Activated T-helper 17 cell treated with anti-CD3 and anti-CD28 coated beads, Interleukin-2, amount 50 U/mL, for 72 hours (primary cell): ENCODE measurements around the gene AGFG1. TPM values are rescaled to one million over a fixed set of nuclear protein-coding genes. Genes with fewer than 3 reads are reported as not detected.
"Not testable (repeated sequence)": the region's sequence is repeated elsewhere in the genome, so short reads cannot be mapped to it uniquely, and the experiment has no call there.

Experiments
- ATAC-seq: fragments of 150-1000 bp; cut with Tn5 transposase; replicated peaks from 2 replicates; pipeline ENCODE4 v1.10.0; 2021; ENCODE audit warnings: mild to moderate bottlenecking, moderate library complexity
- H3K27ac Mint-ChIP-seq: one replicate; pipeline ENCODE4 v1.8.0; 2022; ENCODE audit warnings: mixed read lengths
- H3K27me3 Mint-ChIP-seq: one replicate; pipeline ENCODE4 v1.8.0; 2022; ENCODE audit warnings: mixed read lengths
- H3K36me3 Mint-ChIP-seq: one replicate; pipeline ENCODE4 v1.8.0; 2022; ENCODE audit warnings: low read depth, mild to moderate bottlenecking, mixed read lengths
- H3K4me1 Mint-ChIP-seq: one replicate; pipeline ENCODE4 v1.8.0; 2022; ENCODE audit warnings: mixed read lengths
- H3K4me3 Mint-ChIP-seq: one replicate; pipeline ENCODE4 v1.8.0; 2022; ENCODE audit warnings: mild to moderate bottlenecking, mixed read lengths
- H3K9me3 Mint-ChIP-seq: one replicate; pipeline ENCODE4 v1.8.0; 2022; ENCODE audit warnings: mixed read lengths
- total RNA-seq, 2 donors: library from RNA; stranded (reverse); gene quantifications; one replicate each; pipeline ENCODE4 v1.2.3, GENCODE V29; 2022

The AGFG1 gene
- total RNA-seq, 2 donors from 2014 or later, result 68.7 to 79.8 TPM

- Mint-ChIP-seq H3K36me3 (peaks cover 53% of the 10 kb centered on the region), H3K4me1 (peaks cover 19% of the 10 kb centered on the region)
- not testable (repeated sequence) for H3K27ac Mint-ChIP-seq, H3K4me3 Mint-ChIP-seq, H3K9me3 Mint-ChIP-seq, H3K27me3 Mint-ChIP-seq, ATAC-seq
Measured at GRCh38 chr2:227518278-227518865, 46.4 kb downstream of the AGFG1 start.

- not testable (repeated sequence) for H3K9me3 Mint-ChIP-seq, H3K27me3 Mint-ChIP-seq, H3K4me3 Mint-ChIP-seq, H3K4me1 Mint-ChIP-seq, ATAC-seq
- Mint-ChIP-seq H3K36me3 (peaks cover 65% of the 10 kb centered on the region), H3K27ac (peak overlapping the region; percentile 29)
Measured at GRCh38 chr2:227521178-227521577, 49.2 kb downstream of the AGFG1 start.

GRCh38 chr2:227524665-227525064, 52.7 kb downstream of the AGFG1 start:
- Mint-ChIP-seq H3K9me3 (no peaks in the 10 kb centered on the region), H3K27me3 (no peaks in the 10 kb centered on the region), H3K36me3 (peaks cover 96% of the 10 kb centered on the region), H3K4me1 (no peaks in the 10 kb centered on the region), H3K4me3 (no peak overlapping the region), H3K27ac (no peak overlapping the region)
- ATAC-seq, result no peak

- Mint-ChIP-seq H3K27me3 (no peaks in the 10 kb centered on the region), H3K4me3 (no peak overlapping the region), H3K27ac (peak overlapping the region; percentile 20), H3K9me3 (no peaks in the 10 kb centered on the region), H3K36me3 (peaks cover 96% of the 10 kb centered on the region), H3K4me1 (no peaks in the 10 kb centered on the region)
- no peak for ATAC-seq
Measured at GRCh38 chr2:227527351-227527750, 55.4 kb downstream of the AGFG1 start.

DNA sequence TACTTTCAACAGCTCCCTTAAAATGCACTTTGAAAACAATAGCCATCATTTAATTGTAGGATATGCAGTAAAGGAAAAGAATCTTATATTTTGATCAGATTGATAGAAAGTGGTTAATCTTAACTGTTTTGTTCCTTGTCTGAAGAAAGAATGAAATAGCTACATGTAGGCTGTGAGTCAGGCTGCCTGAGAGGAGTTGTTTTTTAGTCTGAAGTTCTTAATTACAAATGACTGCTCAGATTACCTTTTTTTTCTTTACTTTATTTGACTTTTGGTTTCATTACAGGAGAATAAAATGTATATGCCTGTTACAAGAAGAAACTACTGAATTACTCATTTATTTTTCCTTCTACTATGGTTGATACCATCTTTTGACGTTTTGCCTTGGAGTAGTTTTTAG, 56.8 kb downstream of the AGFG1 start:
- Mint-ChIP-seq H3K4me3 (no peak overlapping the region), H3K27ac (peak overlapping the region; percentile 76), H3K27me3 (no peaks in the 10 kb centered on the region), H3K9me3 (no peaks in the 10 kb centered on the region), H3K36me3 (peaks cover 93% of the 10 kb centered on the region), H3K4me1 (no peaks in the 10 kb centered on the region)
- ATAC-seq, result peak; percentile 66

DNA sequence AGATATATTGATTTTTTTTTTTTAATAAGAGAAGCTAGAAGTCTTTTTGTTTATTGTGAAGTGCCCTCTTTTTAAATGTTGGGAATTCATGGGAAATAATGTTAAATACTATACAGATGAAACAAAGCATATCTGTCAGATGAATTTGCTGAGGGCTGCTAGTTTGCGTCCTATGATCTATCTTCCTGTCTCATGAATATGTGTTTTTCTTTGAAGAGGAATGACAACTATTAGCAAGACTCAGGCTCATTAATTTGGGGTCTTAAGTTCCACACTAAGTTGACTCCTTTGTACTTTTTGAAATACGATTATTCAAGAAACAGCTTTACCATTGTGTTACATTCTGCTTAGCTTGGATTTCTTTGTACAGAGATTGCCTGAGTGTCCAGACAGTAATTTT, 57.9 kb downstream of the AGFG1 start:
- Mint-ChIP-seq H3K4me3 (no peak overlapping the region), H3K9me3 (no peaks in the 10 kb centered on the region), H3K27ac (no peak overlapping the region), H3K4me1 (no peaks in the 10 kb centered on the region), H3K27me3 (no peaks in the 10 kb centered on the region), H3K36me3 (peaks cover 93% of the 10 kb centered on the region)
- no peak for ATAC-seq

- ATAC-seq, result no peak
- H3K4me3 Mint-ChIP-seq, result no peak overlapping the region
- no peaks in the 10 kb centered on the region for H3K9me3 Mint-ChIP-seq
- no peaks in the 10 kb centered on the region for H3K27me3 Mint-ChIP-seq
- H3K4me1 Mint-ChIP-seq, result no peaks in the 10 kb centered on the region
- H3K36me3 Mint-ChIP-seq, result peaks cover 96% of the 10 kb centered on the region
- no peak overlapping the region for H3K27ac Mint-ChIP-seq
Measured at GRCh38 chr2:227534714-227535113, 62.8 kb downstream of the AGFG1 start.

- H3K9me3 Mint-ChIP-seq, result no peaks in the 10 kb centered on the region
- no peak overlapping the region for H3K27ac Mint-ChIP-seq
- H3K4me3 Mint-ChIP-seq, result no peak overlapping the region
- ATAC-seq, result no peak
- H3K36me3 Mint-ChIP-seq, result peaks cover 96% of the 10 kb centered on the region
- no peaks in the 10 kb centered on the region for H3K27me3 Mint-ChIP-seq
- H3K4me1 Mint-ChIP-seq, result no peaks in the 10 kb centered on the region
Measured at GRCh38 chr2:227536445-227536844, 64.5 kb downstream of the AGFG1 start.

- ATAC-seq, result no peak
- Mint-ChIP-seq H3K4me3 (no peak overlapping the region), H3K36me3 (peaks cover 99% of the 10 kb centered on the region), H3K4me1 (peaks cover 4% of the 10 kb centered on the region), H3K27ac (no peak overlapping the region), H3K27me3 (no peaks in the 10 kb centered on the region), H3K9me3 (no peaks in the 10 kb centered on the region)
Measured at GRCh38 chr2:227539465-227539956, 67.6 kb downstream of the AGFG1 start.

DNA sequence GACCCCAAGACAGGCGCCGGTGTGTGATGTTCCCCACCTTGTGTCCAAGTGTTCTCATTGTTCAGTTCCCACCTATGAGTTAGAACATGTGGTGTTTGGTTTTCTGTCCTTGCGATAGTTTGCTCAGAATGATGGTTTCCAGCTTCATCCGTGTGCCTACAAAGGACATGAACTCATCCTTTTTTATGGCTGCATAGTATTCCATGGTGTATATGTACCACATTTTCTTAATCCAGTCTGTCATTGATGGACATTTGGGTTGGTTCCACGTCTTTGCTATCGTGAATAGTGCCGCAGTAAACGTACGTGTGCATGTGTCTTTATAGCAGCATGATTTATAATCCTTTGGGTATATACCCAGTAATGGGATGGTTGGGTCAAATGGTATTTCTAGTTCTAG, 68.4 kb downstream of the AGFG1 start:
- not testable (repeated sequence) for ATAC-seq, H3K9me3 Mint-ChIP-seq, H3K27ac Mint-ChIP-seq, H3K4me1 Mint-ChIP-seq, H3K27me3 Mint-ChIP-seq, H3K4me3 Mint-ChIP-seq
- H3K36me3 Mint-ChIP-seq, result peaks cover 99% of the 10 kb centered on the region

- peaks cover 4% of the 10 kb centered on the region for H3K4me1 Mint-ChIP-seq
- H3K9me3 Mint-ChIP-seq, result no peaks in the 10 kb centered on the region
- peaks cover 97% of the 10 kb centered on the region for H3K36me3 Mint-ChIP-seq
- H3K27ac Mint-ChIP-seq, result no peak overlapping the region
- no peak for ATAC-seq
- no peaks in the 10 kb centered on the region for H3K27me3 Mint-ChIP-seq
- no peak overlapping the region for H3K4me3 Mint-ChIP-seq
Measured at GRCh38 chr2:227545990-227546389, 74.0 kb downstream of the AGFG1 start.

DNA sequence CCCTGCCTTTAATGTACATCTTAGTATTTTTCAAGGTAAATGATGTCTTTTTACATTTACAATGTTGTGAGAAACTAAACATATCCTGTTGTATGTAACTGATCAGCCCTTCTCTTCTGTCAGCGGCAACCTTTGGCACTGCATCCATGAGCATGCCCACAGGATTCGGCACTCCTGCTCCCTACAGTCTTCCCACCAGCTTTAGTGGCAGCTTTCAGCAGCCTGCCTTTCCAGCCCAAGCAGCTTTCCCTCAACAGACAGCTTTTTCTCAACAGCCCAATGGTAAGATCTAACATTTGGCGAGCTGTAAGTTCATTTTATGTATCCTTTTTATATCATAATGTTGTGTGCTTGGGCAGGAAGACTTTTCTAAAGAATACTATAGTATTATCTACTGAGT, 79.9 kb downstream of the AGFG1 start:
- no peaks in the 10 kb centered on the region for H3K27me3 Mint-ChIP-seq
- ATAC-seq, result no peak
- no peak overlapping the region for H3K27ac Mint-ChIP-seq
- no peak overlapping the region for H3K4me3 Mint-ChIP-seq
- peaks cover 92% of the 10 kb centered on the region for H3K36me3 Mint-ChIP-seq
- no peaks in the 10 kb centered on the region for H3K9me3 Mint-ChIP-seq
- no peaks in the 10 kb centered on the region for H3K4me1 Mint-ChIP-seq

DNA sequence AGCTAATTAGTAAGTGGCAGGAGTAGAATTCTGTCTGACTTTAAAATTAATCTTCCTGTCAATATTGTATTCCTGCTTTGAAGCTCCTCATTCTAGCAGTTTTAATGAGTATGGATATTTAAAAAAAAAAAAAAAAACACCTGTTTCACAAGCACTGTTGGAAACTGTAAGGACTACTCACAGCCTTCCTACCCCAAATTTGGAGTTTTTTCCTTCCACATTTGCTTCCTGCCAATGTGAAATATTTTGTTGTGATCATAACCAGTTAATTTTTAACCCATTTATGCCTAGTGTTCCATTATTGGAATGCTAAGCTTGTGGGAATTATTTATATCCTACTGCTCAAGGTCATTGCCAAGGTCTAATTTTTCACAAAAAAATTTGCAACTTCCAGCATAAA, 90.6 kb downstream of the AGFG1 start:
- Mint-ChIP-seq H3K4me1 (no peaks in the 10 kb centered on the region), H3K4me3 (no peak overlapping the region), H3K27me3 (no peaks in the 10 kb centered on the region), H3K9me3 (no peaks in the 10 kb centered on the region), H3K27ac (no peak overlapping the region), H3K36me3 (peaks cover 42% of the 10 kb centered on the region)
- no peak for ATAC-seq

- ATAC-seq, result no peak
- Mint-ChIP-seq H3K4me1 (no peaks in the 10 kb centered on the region), H3K27me3 (no peaks in the 10 kb centered on the region), H3K4me3 (no peak overlapping the region), H3K9me3 (no peaks in the 10 kb centered on the region), H3K27ac (no peak overlapping the region), H3K36me3 (peaks cover 29% of the 10 kb centered on the region)
Measured at GRCh38 chr2:227565080-227565479, 93.1 kb downstream of the AGFG1 start.

GRCh38 chr2:227566012-227566411, 94.1 kb downstream of the AGFG1 start:
- no peak overlapping the region for H3K27ac Mint-ChIP-seq
- no peaks in the 10 kb centered on the region for H3K9me3 Mint-ChIP-seq
- H3K27me3 Mint-ChIP-seq, result no peaks in the 10 kb centered on the region
- H3K4me3 Mint-ChIP-seq, result no peak overlapping the region
- no peak for ATAC-seq
- no peaks in the 10 kb centered on the region for H3K4me1 Mint-ChIP-seq
- peaks cover 23% of the 10 kb centered on the region for H3K36me3 Mint-ChIP-seq

DNA sequence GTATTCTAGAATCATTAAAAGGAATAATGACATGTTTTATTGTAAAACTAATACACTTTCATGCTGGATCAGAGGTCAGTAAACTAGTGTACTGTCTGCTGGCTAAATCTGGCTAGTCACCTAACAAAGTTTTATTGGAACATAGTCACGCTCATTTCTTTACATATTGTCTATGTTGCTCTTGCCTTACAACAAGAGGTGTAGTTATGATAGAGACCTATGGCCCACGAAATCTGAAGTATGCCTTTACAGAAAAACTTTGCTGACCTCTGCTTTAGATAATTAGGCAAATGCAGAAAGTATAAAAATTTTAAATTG, 96.9 kb downstream of the AGFG1 start:
- Mint-ChIP-seq H3K27ac (no peak overlapping the region), H3K36me3 (peaks cover 11% of the 10 kb centered on the region), H3K27me3 (peaks cover 6% of the 10 kb centered on the region), H3K4me3 (no peak overlapping the region), H3K9me3 (no peaks in the 10 kb centered on the region), H3K4me1 (no peaks in the 10 kb centered on the region)
- no peak for ATAC-seq
